Duodenal mucosa (tissue), 2 donors: ENCODE data around the gene P3H2.
A peak's percentile ranks its signal among the peaks of the same experiment; 100 is the strongest.

Experiments
- H3K27ac ChIP-seq: one replicate; pipeline ENCODE4 v1.7.0; 2013; ENCODE audit warnings: low read depth, low read length
- H3K27me3 ChIP-seq, 2 donors: one replicate each; pipeline ENCODE4 v1.7.0; 2013; ENCODE audit warnings: low read length in 2 of 2, control low read depth in 1 of 2; ENCODE audit not compliant: insufficient read depth in 2 of 2, control insufficient read depth in 1 of 2
- H3K36me3 ChIP-seq, 2 donors: one replicate each; pipeline ENCODE4 v1.7.0; 2013; ENCODE audit warnings: low read length in 2 of 2, control low read depth in 1 of 2; ENCODE audit not compliant: insufficient read depth in 2 of 2, control insufficient read depth in 1 of 2
- H3K4me1 ChIP-seq, 2 donors: one replicate each; pipeline ENCODE4 v1.7.0; 2013; ENCODE audit warnings: low read length in 2 of 2, control low read depth in 1 of 2; ENCODE audit not compliant: insufficient read depth in 2 of 2, control insufficient read depth in 1 of 2
- H3K4me3 ChIP-seq, 2 donors: one replicate each; pipeline ENCODE4 v1.7.0; 2013; ENCODE audit warnings: low read length in 2 of 2, low read depth in 1 of 2
- H3K9ac ChIP-seq, 2 donors: one replicate each; pipeline ENCODE4 v1.7.0; 2013; ENCODE audit warnings: low read length in 2 of 2, low read depth in 1 of 2
- H3K9me3 ChIP-seq, 2 donors: one replicate each; pipeline ENCODE4 v1.7.0; 2013; ENCODE audit warnings: low read length in 2 of 2, control low read depth in 1 of 2; ENCODE audit not compliant: control insufficient read depth in 1 of 2

Gene P3H2

GRCh38 chr3:190024912-190025311 lies 95.8 kb downstream of the P3H2 start:
- Histone ChIP-seq H3K9ac (no peak overlapping the region), H3K4me3 (no peak overlapping the region), H3K27ac (no peak overlapping the region), H3K36me3 (no peaks in the 10 kb centered on the region), H3K27me3 (no peaks in the 10 kb centered on the region), H3K4me1 (no peaks in the 10 kb centered on the region), H3K9me3 (no peaks in the 10 kb centered on the region)

GRCh38 chr3:190019844-190020243 lies 100.9 kb downstream of the P3H2 start:
- no peaks in the 10 kb centered on the region for H3K27me3 ChIP-seq
- no peaks in the 10 kb centered on the region for H3K36me3 ChIP-seq
- H3K4me3 ChIP-seq, result no peak overlapping the region
- no peak overlapping the region for H3K9ac ChIP-seq
- no peaks in the 10 kb centered on the region for H3K4me1 ChIP-seq
- no peaks in the 10 kb centered on the region for H3K9me3 ChIP-seq
- no peak overlapping the region for H3K27ac ChIP-seq

GRCh38 chr3:190019006-190019405 lies 101.7 kb downstream of the P3H2 start:
- Histone ChIP-seq H3K36me3 (no peaks in the 10 kb centered on the region), H3K9ac (no peak overlapping the region), H3K27ac (no peak overlapping the region), H3K9me3 (no peaks in the 10 kb centered on the region), H3K27me3 (no peaks in the 10 kb centered on the region), H3K4me1 (no peaks in the 10 kb centered on the region), H3K4me3 (no peak overlapping the region)

GRCh38 chr3:190018460-190018859 lies 102.2 kb downstream of the P3H2 start:
- no peaks in the 10 kb centered on the region for H3K27me3 ChIP-seq
- H3K27ac ChIP-seq, result no peak overlapping the region
- no peaks in the 10 kb centered on the region for H3K9me3 ChIP-seq
- H3K4me3 ChIP-seq, result no peak overlapping the region
- no peaks in the 10 kb centered on the region for H3K36me3 ChIP-seq
- no peak overlapping the region for H3K9ac ChIP-seq
- H3K4me1 ChIP-seq, result no peaks in the 10 kb centered on the region

GRCh38 chr3:190017521-190018288 lies 103.0 kb downstream of the P3H2 start:
- Histone ChIP-seq H3K27me3 (no peaks in the 10 kb centered on the region), H3K9ac (no peak overlapping the region), H3K27ac (no peak overlapping the region)

GRCh38 chr3:190016966-190017365 lies 103.7 kb downstream of the P3H2 start:
- Histone ChIP-seq H3K9ac (no peak overlapping the region), H3K4me3 (no peak overlapping the region), H3K27me3 (no peaks in the 10 kb centered on the region), H3K36me3 (no peaks in the 10 kb centered on the region), H3K9me3 (no peaks in the 10 kb centered on the region), H3K27ac (no peak overlapping the region), H3K4me1 (no peaks in the 10 kb centered on the region)

More at GRCh38 chr3:190017521-190018288, 103.0 kb downstream of the P3H2 start:
- Histone ChIP-seq H3K9me3 (no peaks in the 10 kb centered on the region), H3K4me3 (no peak overlapping the region), H3K4me1 (no peaks in the 10 kb centered on the region), H3K36me3 (no peaks in the 10 kb centered on the region)

GRCh38 chr3:190014940-190015339 lies 105.8 kb downstream of the P3H2 start:
- Histone ChIP-seq H3K9me3 (no peaks in the 10 kb centered on the region), H3K9ac (no peak overlapping the region), H3K27ac (no peak overlapping the region), H3K4me1 (no peaks in the 10 kb centered on the region), H3K36me3 (no peaks in the 10 kb centered on the region), H3K27me3 (no peaks in the 10 kb centered on the region), H3K4me3 (no peak overlapping the region)

- no peaks in the 10 kb centered on the region for H3K4me1 ChIP-seq
- no peaks in the 10 kb centered on the region for H3K36me3 ChIP-seq
- no peaks in the 10 kb centered on the region for H3K27me3 ChIP-seq
- H3K9ac ChIP-seq, result no peak overlapping the region
- H3K4me3 ChIP-seq, result no peak overlapping the region
- H3K9me3 ChIP-seq, result no peaks in the 10 kb centered on the region
- no peak overlapping the region for H3K27ac ChIP-seq
Observed at GRCh38 chr3:190013943-190014924, 106.5 kb downstream of the P3H2 start.

GRCh38 chr3:190012784-190013183 lies 107.9 kb downstream of the P3H2 start:
- Histone ChIP-seq H3K27me3 (no peaks in the 10 kb centered on the region), H3K27ac (no peak overlapping the region), H3K9me3 (no peaks in the 10 kb centered on the region), H3K4me3 (no peak overlapping the region), H3K4me1 (no peaks in the 10 kb centered on the region), H3K36me3 (no peaks in the 10 kb centered on the region), H3K9ac (no peak overlapping the region)

GRCh38 chr3:190012314-190012782 lies 108.3 kb downstream of the P3H2 start:
- Histone ChIP-seq H3K4me1 (no peaks in the 10 kb centered on the region), H3K36me3 (no peaks in the 10 kb centered on the region), H3K4me3 (no peak overlapping the region), H3K27ac (peak overlapping the region; percentile 17), H3K9me3 (no peaks in the 10 kb centered on the region), H3K27me3 (no peaks in the 10 kb centered on the region), H3K9ac (no peak overlapping the region)
